Measurements from ENCODE around the gene PSD4. TPM values are rescaled to one million over a fixed set of nuclear protein-coding genes. Genes with fewer than 3 reads are reported as not detected.
A peak's percentile ranks its signal among the peaks of the same experiment; 100 is the strongest.

Gene PSD4
- total and polyA plus RNA-seq, 2 of the 8 experiments (the other 6 are each of a cell fraction or from before 2014, with no cell fraction given): 0.53 to 1.2 TPM

DNA sequence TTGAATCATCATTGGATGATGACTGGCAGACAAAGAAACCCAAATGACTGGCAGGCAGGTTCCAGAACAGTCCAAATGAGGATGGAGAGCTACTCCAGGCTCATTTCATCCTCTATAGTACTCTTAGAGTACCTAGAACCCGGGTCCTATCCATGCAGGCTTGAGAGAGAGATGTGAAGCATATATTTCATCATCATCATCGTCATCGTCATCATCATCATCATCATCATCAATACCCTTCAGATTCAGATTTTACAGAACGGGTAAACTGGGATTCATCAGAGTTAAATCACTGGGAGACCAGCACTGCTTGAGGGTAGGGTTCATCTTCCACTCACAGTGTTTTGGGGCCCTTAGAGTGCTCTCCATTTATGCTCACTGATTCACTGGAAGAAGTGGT, 52.7 kb downstream of the PSD4 start:
- no peak overlapping the region for H3K23ac ChIP-seq (ENCODE audit: insufficient read length)
- H3K9ac ChIP-seq (replicated peaks in 1 of 4; ENCODE audit: extremely low read depth in 1 of 4, low read depth in 3 of 4, low read length in 3 of 4): no peak overlapping the region
- H3K4me2 ChIP-seq (ENCODE audit: insufficient read depth in 1 of 2, low read depth in 2 of 2, low read length in 2 of 2): 0 out of 4 replicates have a peak overlapping the region, but pooled peaks of 1 of the 2 experiments have one; percentile 36
- H4K20me1 ChIP-seq (replicated peaks in 1 of 2; ENCODE audit: control insufficient read depth in 1 of 2, insufficient read depth in 2 of 2, low read length in 2 of 2): no peaks in the 10 kb centered on the region
- FAIRE-seq (no peak), DNase-seq (ENCODE audit: low read depth in 1 of 2, low spot score in 2 of 2) (no peak)
- no peaks in the 10 kb centered on the region for H3K36me3 ChIP-seq (ENCODE audit: control insufficient read depth in 2 of 4, insufficient read depth in 4 of 4, low read length in 3 of 4)
- no peak overlapping the region for H2BK120ac ChIP-seq (replicated peaks; ENCODE audit: low read depth, low read length)
- WGBS, 2 experiments (ENCODE audit: extremely low coverage in 1 of 2, insufficient coverage in 1 of 2, insufficient read length in 1 of 2, insufficient replicate concordance in 2 of 2, low coverage in 1 of 2, low lambda C conversion rate in 2 of 2, missing lambda C conversion rate in 1 of 2): 88% methylated on average over 4 of the region's 4 CpGs; no CpG with 5 or more reads in 1 of the 2 experiments
- no peaks in the 10 kb centered on the region for H3K79me2 ChIP-seq (ENCODE audit: control insufficient read depth in 1 of 2, insufficient read depth in 2 of 2, low read length in 2 of 2)
- H3K56ac ChIP-seq (replicated peaks; ENCODE audit: insufficient read length, low read depth, low read length): no peak overlapping the region
- peaks cover 0 to 6% (median 3%) of the 10 kb centered on the region in 4 experiments; a peak in 4 of 7 replicates for H3K4me1 ChIP-seq (replicated peaks in 1 of 4; ENCODE audit: control insufficient read depth in 3 of 4, insufficient read depth in 4 of 4, low read length in 3 of 4)
- no peaks in the 10 kb centered on the region for H3K27me3 ChIP-seq (replicated peaks in 1 of 4; ENCODE audit: control insufficient read depth in 3 of 4, extremely low read depth in 1 of 4, insufficient read depth in 3 of 4, low read length in 3 of 4)
- no peak overlapping the region for H2AFZ ChIP-seq (ENCODE audit: low read length)
- H2AK5ac ChIP-seq (ENCODE audit: low read depth, low read length): no peak overlapping the region
- no peak overlapping the region for H2BK20ac ChIP-seq (ENCODE audit: low read length)
- POLR2A ChIA-PET (ENCODE audit: partially characterized antibody): no interaction called here
- H2BK12ac ChIP-seq (ENCODE audit: low read depth, low read length): no peak overlapping the region
- H2BK15ac ChIP-seq (ENCODE audit: low read length): no peak overlapping the region
- no peaks in the 10 kb centered on the region for H3K9me3 ChIP-seq (ENCODE audit: insufficient read depth in 2 of 2, low read depth in 1 of 2, low read length in 1 of 2)
- no peak overlapping the region for H4K5ac ChIP-seq (ENCODE audit: insufficient read length, low read depth, low read length)
- no peak overlapping the region for H3K14ac ChIP-seq (ENCODE audit: insufficient read length)
- no peaks in the 10 kb centered on the region; the same call in 1 of the 2 replicates for H3K23me2 ChIP-seq (ENCODE audit: low read depth, low read length)
- H3K4me3 ChIP-seq (ENCODE audit: extremely low read depth in 1 of 4, insufficient read depth in 2 of 4, low read depth in 3 of 4, low read length in 4 of 4): no peak overlapping the region
- H3K18ac ChIP-seq (ENCODE audit: extremely low read depth, low read length): no peak overlapping the region
- no peak overlapping the region for H2BK5ac ChIP-seq (ENCODE audit: low read depth, low read length)
- no peak overlapping the region for H4K91ac ChIP-seq (replicated peaks; ENCODE audit: insufficient read length, low read length)
- no peaks in the 10 kb centered on the region for H3K79me1 ChIP-seq (ENCODE audit: low read depth, low read length)
- H4K8ac ChIP-seq (ENCODE audit: extremely low read depth, insufficient read depth, low read length): no peak overlapping the region
- no peak overlapping the region for H3K27ac ChIP-seq (ENCODE audit: low read depth, low read length)
- CTCF ChIA-PET (ENCODE audit: partially characterized antibody): interaction anchor here (1.1 to 4.2 kb wide), 3 partner anchors 22 to 28 kb away, joined by 3 to 22 read pairs (median 6); no protein-coding TSS in a partner anchor
- no peak overlapping the region for H3K4ac ChIP-seq (replicated peaks; ENCODE audit: insufficient read length, low read depth, low read length)
- TF ChIP-seq, protein P1, sequence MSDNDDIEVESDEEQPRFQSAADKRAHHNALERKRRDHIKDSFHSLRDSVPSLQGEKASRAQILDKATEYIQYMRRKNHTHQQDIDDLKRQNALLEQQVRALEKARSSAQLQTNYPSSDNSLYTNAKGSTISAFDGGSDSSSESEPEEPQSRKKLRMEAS (IDR thresholded peaks at IDR 0.05): no peak
- no peak for TF ChIP-seq CREB1 (IDR thresholded peaks at IDR 0.05)
- TF ChIP-seq E2F6 (IDR thresholded peaks at IDR 0.05): no peak
- no peak for TF ChIP-seq POLR2AphosphoS5 (IDR thresholded peaks at IDR 0.05; ENCODE audit: low read depth, low read length)
- no peak for TF ChIP-seq RFX5 (IDR thresholded peaks at IDR 0.05; ENCODE audit: borderline replicate concordance, low read depth, low read length)
- TF ChIP-seq HDAC6 (IDR thresholded peaks at IDR 0.05; ENCODE audit: low read depth, low read length): no peak
- TF ChIP-seq SAP30 (IDR thresholded peaks at IDR 0.05; ENCODE audit: insufficient read depth, insufficient replicate concordance, low read length): no peak
- TF ChIP-seq KDM4A (IDR thresholded peaks at IDR 0.05; ENCODE audit: low read depth, low read length, severe bottlenecking): no peak
- TF ChIP-seq POU5F1 (IDR thresholded peaks at IDR 0.05; ENCODE audit: low read depth, low read length): no peak
- TF ChIP-seq ZNF274 (IDR thresholded peaks at IDR 0.05; ENCODE audit: borderline replicate concordance, extremely low read depth, low read length): no peak
- TF ChIP-seq BACH1 (IDR thresholded peaks at IDR 0.05; ENCODE audit: low read length): no peak
- no peak for TF ChIP-seq PHF8 (conservative IDR thresholded peaks at IDR 0.05; ENCODE audit: low read depth, low read length)
- TF ChIP-seq CHD1 (IDR thresholded peaks at IDR 0.05; ENCODE audit: low read depth, low read length): no peak
